Activated CD8-positive, alpha-beta T cell treated with anti-CD3 and anti-CD28 coated beads for 36 hours (primary cell): ENCODE results near the gene GRAMD2A. TPM values are rescaled to one million over a fixed set of nuclear protein-coding genes. Genes with fewer than 3 reads are reported as not detected.

Experiments
- ATAC-seq: fragments of 200-7000 bp; cut with Tn5 transposase; one replicate; pipeline ENCODE4 v1.10.0; 2021; ENCODE audit warnings: mild to moderate bottlenecking, moderate library complexity
- CTCF ChIA-PET: fragments of 350-600 bp; sonication (Branson Sonifier 250); formaldehyde crosslinking; loops from one replicate; lab custom pipeline; 2021; ENCODE audit warnings: antibody characterized with exemption; lab: Charles Lee
- POLR2A ChIA-PET: fragments of 350-600 bp; sonication (Branson Sonifier 250); formaldehyde crosslinking; loops from one replicate; lab custom pipeline; 2021; ENCODE audit warnings: antibody characterized with exemption; lab: Charles Lee
- DNase-seq: peaks from one replicate; pipeline ENCODE4 v3.0.0-alpha.2; 2020
- H3K27ac Mint-ChIP-seq: one replicate; pipeline ENCODE4 v1.8.0; 2021; ENCODE audit warnings: mild to moderate bottlenecking, mixed read lengths
- H3K27me3 Mint-ChIP-seq: one replicate; pipeline ENCODE4 v1.8.0; 2021; ENCODE audit warnings: mixed read lengths
- H3K36me3 Mint-ChIP-seq: one replicate; pipeline ENCODE4 v1.8.0; 2021; ENCODE audit warnings: low read depth, mixed read lengths
- H3K4me1 Mint-ChIP-seq: one replicate; pipeline ENCODE4 v1.8.0; 2021; ENCODE audit warnings: low read depth, mixed read lengths
- H3K4me3 Mint-ChIP-seq: one replicate; pipeline ENCODE4 v1.8.0; 2021; ENCODE audit warnings: mild to moderate bottlenecking, moderate library complexity, mixed read lengths
- H3K9me3 Mint-ChIP-seq: one replicate; pipeline ENCODE4 v1.8.0; 2021; ENCODE audit warnings: mixed read lengths
- intact Hi-C: fragments of 100-400 bp; cut with micrococcal nuclease; formaldehyde crosslinking; loops from one replicate; pipeline ENCODE4 v1.10.0; 2022
- total RNA-seq, 2 experiments: library from RNA; stranded (reverse); gene quantifications; one replicate each; pipeline ENCODE4 v1.2.3, GENCODE V29; 2021
- TF ChIP-seq, protein P1 (sequence below): fragments of 200-600 bp; IDR thresholded peaks from one replicate; pipeline ENCODE4 v1.8.0; 2022; ENCODE audit warnings: antibody characterized with exemption, mild to moderate bottlenecking

The GRAMD2A gene
- total RNA-seq, 2 experiments from 2014 or later = not detected

DNA sequence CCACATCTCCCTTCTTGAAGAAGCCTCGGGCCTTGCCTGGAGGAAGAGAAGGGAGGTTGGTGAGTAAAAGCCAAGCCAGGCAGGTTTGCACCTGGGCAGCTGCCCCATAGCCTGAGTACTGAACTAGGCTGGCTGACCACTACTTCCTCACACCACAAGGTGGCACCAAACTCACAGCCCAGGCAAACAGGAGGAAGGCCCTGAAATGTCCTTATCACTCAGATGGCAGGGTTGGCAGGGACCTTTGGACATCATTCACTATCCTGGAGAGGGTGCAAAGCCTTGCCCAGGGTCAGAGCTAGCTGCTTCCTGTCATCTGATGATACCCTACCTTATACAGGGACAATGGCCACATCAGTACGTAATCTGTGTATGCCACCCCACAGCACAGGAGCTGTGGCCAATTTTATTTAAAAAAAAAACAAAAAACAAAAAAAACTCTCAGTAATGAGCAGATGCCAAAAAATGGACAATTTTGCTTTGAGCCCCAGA lies 2.2 kb upstream of the GRAMD2A start:
- ChIA-PET POLR2A (interaction anchor here (0.7 to 2.9 kb wide), 10 partner anchors 8 to 40 kb away, joined by 3 to 18 read pairs (median 6); no protein-coding TSS in a partner anchor), CTCF (interaction anchor here (0.6 to 5.0 kb wide), 15 partner anchors 10 to 86 kb away, joined by 3 to 35 read pairs (median 5); partner anchors contain the start of gene PKM)
- TF ChIP-seq, protein P1, sequence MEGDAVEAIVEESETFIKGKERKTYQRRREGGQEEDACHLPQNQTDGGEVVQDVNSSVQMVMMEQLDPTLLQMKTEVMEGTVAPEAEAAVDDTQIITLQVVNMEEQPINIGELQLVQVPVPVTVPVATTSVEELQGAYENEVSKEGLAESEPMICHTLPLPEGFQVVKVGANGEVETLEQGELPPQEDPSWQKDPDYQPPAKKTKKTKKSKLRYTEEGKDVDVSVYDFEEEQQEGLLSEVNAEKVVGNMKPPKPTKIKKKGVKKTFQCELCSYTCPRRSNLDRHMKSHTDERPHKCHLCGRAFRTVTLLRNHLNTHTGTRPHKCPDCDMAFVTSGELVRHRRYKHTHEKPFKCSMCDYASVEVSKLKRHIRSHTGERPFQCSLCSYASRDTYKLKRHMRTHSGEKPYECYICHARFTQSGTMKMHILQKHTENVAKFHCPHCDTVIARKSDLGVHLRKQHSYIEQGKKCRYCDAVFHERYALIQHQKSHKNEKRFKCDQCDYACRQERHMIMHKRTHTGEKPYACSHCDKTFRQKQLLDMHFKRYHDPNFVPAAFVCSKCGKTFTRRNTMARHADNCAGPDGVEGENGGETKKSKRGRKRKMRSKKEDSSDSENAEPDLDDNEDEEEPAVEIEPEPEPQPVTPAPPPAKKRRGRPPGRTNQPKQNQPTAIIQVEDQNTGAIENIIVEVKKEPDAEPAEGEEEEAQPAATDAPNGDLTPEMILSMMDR = peak; percentile 73
- Mint-ChIP-seq H3K27ac (no peak overlapping the region), H3K9me3 (no peaks in the 10 kb centered on the region), H3K4me3 (no peak overlapping the region), H3K27me3 (peaks cover 11% of the 10 kb centered on the region), H3K36me3 (peaks cover 70% of the 10 kb centered on the region), H3K4me1 (peaks cover 23% of the 10 kb centered on the region)
- peak; percentile 52 for ATAC-seq
- intact Hi-C loops = no loop called here
- peak; percentile 82 for DNase-seq

DNA sequence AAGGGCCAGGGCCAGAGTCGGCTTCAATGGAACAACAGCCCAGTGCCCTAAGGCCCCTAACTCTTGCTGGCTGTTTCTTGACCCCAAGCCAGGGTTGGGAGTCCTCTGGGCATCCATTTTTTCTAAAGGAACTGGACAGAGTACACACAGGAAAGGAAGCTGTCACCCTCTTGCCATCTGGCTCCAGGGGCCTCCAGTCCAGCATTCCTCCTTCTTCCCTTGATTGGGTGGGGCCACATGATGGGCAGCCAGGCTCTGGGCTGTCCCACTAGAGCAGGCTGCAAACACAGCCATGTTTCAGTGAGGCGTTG lies 1.6 kb upstream of the GRAMD2A start:
- peaks cover 18% of the 10 kb centered on the region for H3K4me1 Mint-ChIP-seq
- TF ChIP-seq, protein P1 = no peak
- intact Hi-C loops = no loop called here
- peaks cover 64% of the 10 kb centered on the region for H3K36me3 Mint-ChIP-seq
- peak overlapping the region; percentile 20 for H3K4me3 Mint-ChIP-seq
- ChIA-PET POLR2A (interaction anchor here (0.7 to 3.3 kb wide), 10 partner anchors 8 to 81 kb away, joined by 3 to 23 read pairs (median 8); partner anchors contain the start of gene PKM), CTCF (interaction anchor here (0.9 to 5.0 kb wide), 9 partner anchors 13 to 86 kb away, joined by 3 to 35 read pairs (median 5); partner anchors contain the start of gene PKM)
- H3K27ac Mint-ChIP-seq = no peak overlapping the region
- peak; percentile 0 for ATAC-seq
- DNase-seq = no peak
- peaks cover 11% of the 10 kb centered on the region for H3K27me3 Mint-ChIP-seq
- H3K9me3 Mint-ChIP-seq = no peaks in the 10 kb centered on the region

DNA sequence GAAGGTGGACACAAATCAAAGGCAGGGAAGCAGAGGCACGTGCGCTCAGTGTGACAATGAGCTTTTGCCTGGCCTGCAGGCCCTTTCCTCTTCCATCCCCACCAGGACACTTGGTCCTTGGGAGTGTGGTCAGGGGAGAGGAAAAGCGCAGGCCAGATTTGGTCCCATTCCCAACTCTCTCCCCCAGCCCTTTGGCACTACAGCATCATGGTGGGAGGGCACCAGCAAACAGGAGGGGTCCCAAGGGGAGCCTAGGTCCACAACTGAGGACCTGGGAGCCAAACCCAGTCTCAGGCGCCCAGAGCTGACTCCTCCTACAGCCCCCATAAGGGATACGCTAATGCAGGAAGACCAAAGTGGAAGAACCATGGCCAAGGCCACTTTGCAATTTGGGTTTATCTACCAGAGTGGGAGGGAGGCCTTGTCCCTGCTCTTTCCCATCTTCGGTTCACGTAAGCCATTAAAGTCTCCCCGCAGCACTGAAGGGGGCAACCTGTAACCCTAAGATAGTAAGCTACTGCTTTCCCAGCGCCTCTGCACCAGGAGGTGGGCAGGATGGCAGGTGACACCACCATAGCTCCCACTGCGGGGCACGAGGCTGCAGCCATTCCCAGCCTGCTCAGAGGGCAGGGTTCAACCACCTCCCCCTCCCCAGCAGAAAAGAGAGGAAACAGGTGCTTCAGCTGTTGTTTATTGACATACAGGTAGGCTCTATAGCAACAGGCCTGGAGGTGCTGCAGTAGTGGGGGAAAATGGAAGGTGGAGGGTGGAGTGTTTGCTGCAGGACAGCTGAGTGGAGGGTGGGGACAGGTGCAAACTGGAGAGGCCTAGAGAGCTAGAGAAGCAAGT lies 993 bp upstream of the GRAMD2A start:
- H3K9me3 Mint-ChIP-seq = no peaks in the 10 kb centered on the region
- peaks cover 58% of the 10 kb centered on the region for H3K36me3 Mint-ChIP-seq
- H3K4me1 Mint-ChIP-seq = peaks cover 18% of the 10 kb centered on the region
- DNase-seq (peak; percentile 36), ATAC-seq (peak; percentile 29)
- CTCF ChIA-PET = interaction anchor here (0.7 to 5.0 kb wide), 7 partner anchors 11 to 87 kb away, joined by 3 to 35 read pairs (median 3); partner anchors contain the start of gene PKM
- TF ChIP-seq, protein P1 = no peak
- peak overlapping the region; percentile 58 for H3K4me3 Mint-ChIP-seq
- intact Hi-C loops = no loop called here
- POLR2A ChIA-PET = interaction anchor here (0.7 to 3.3 kb wide), 18 partner anchors 9 to 114 kb away, joined by 3 to 23 read pairs (median 5); partner anchors contain the start of gene PKM
- H3K27me3 Mint-ChIP-seq = peaks cover 11% of the 10 kb centered on the region
- H3K27ac Mint-ChIP-seq = no peak overlapping the region

DNA sequence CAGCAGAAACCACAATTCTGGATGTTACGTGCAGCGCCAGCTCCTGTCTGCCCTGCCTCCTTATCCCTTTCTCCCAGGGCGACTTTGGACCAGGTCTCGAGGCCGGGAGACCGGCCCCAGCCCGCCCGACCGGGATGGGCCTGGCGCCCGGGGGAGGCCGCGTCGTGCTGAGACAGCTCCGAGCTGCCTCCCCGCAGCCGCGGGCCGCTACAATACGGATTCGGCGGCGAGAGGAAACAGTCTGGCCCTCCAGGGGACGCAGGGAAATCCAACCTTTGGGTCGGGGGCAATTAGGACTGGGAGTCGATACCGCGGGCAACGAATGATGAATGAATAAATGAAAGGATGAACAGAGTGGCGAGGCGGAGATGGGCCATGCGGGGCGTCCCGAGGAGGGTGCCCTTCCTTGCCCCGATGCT lies 537 bp downstream of the GRAMD2A start:
- DNase-seq (no peak), ATAC-seq (no peak)
- Mint-ChIP-seq H3K27me3 (peaks cover 13% of the 10 kb centered on the region), H3K4me1 (peaks cover 14% of the 10 kb centered on the region), H3K36me3 (peaks cover 43% of the 10 kb centered on the region), H3K4me3 (peak overlapping the region; percentile 5), H3K27ac (no peak overlapping the region), H3K9me3 (no peaks in the 10 kb centered on the region)
- CTCF ChIA-PET = interaction anchor here (0.7 to 5.0 kb wide), 3 partner anchors 30 to 88 kb away, joined by 3 to 34 read pairs (median 3); no protein-coding TSS in a partner anchor
- POLR2A ChIA-PET = interaction anchor here (1.2 to 3.3 kb wide), 2 partner anchors 30 to 34 kb away, joined by 4 to 23 read pairs; partner anchors contain the start of gene PKM
- intact Hi-C loops = no loop called here
- TF ChIP-seq, protein P1 = no peak
